Measurements from ENCODE around the gene CELA2A.
"Not testable (repeated sequence)": the region's sequence is repeated elsewhere in the genome, so short reads cannot be mapped to it uniquely, and the experiment has no call there.

GRCh38 chr1:15428252-15428651 is 28.3 kb upstream of the CELA2A start:
- TF ChIP-seq, protein P1, sequence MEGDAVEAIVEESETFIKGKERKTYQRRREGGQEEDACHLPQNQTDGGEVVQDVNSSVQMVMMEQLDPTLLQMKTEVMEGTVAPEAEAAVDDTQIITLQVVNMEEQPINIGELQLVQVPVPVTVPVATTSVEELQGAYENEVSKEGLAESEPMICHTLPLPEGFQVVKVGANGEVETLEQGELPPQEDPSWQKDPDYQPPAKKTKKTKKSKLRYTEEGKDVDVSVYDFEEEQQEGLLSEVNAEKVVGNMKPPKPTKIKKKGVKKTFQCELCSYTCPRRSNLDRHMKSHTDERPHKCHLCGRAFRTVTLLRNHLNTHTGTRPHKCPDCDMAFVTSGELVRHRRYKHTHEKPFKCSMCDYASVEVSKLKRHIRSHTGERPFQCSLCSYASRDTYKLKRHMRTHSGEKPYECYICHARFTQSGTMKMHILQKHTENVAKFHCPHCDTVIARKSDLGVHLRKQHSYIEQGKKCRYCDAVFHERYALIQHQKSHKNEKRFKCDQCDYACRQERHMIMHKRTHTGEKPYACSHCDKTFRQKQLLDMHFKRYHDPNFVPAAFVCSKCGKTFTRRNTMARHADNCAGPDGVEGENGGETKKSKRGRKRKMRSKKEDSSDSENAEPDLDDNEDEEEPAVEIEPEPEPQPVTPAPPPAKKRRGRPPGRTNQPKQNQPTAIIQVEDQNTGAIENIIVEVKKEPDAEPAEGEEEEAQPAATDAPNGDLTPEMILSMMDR (IDR thresholded peaks at IDR 0.05; ENCODE audit: insufficient read depth, low read length) = not testable (repeated sequence)
- not testable (repeated sequence) for TF ChIP-seq POLR2AphosphoS5 (IDR thresholded peaks at IDR 0.05; ENCODE audit: low read depth)
